GM18507 (cell line): Measurements from ENCODE around the gene ANXA4.
"Not testable (repeated sequence)": the region's sequence is repeated elsewhere in the genome, so short reads cannot be mapped to it uniquely, and the experiment has no call there.

Experiments used
- DNase-seq: peaks from one replicate; pipeline ENCODE4 v3.0.0; 2011; ENCODE audit warnings: low read depth; ENCODE audit not compliant: insufficient read length; ENCODE audit errors: extremely low spot score
- FAIRE-seq: peaks from 2 replicates; lab custom pipeline; 2011; peaks lifted over from hg19 to GRCh38; lab: Jason Lieb, UNC

The ANXA4 gene

GRCh38 chr2:69797836-69798289 lies 55.9 kb downstream of the ANXA4 start:
- DNase-seq (no peak), FAIRE-seq (no peak)

- no peak for DNase-seq
- no peak for FAIRE-seq
Measured at GRCh38 chr2:69798290-69798908, 56.5 kb downstream of the ANXA4 start.

- peak; percentile 77 for FAIRE-seq
- no peak for DNase-seq
Measured at GRCh38 chr2:69798909-69799526, 57.1 kb downstream of the ANXA4 start.

GRCh38 chr2:69801745-69802290 lies 59.9 kb downstream of the ANXA4 start:
- no peak for FAIRE-seq
- no peak for DNase-seq

- DNase-seq: not testable (repeated sequence)
- peak; percentile 83 for FAIRE-seq
Measured at GRCh38 chr2:69802781-69803367, 60.9 kb downstream of the ANXA4 start.

GRCh38 chr2:69804416-69804815 lies 62.5 kb downstream of the ANXA4 start:
- no peak for DNase-seq
- FAIRE-seq: no peak

- FAIRE-seq: no peak
Measured at GRCh38 chr2:69805887-69806286, 64.0 kb downstream of the ANXA4 start.

GRCh38 chr2:69807821-69808540 lies 66.0 kb downstream of the ANXA4 start:
- DNase-seq (no peak), FAIRE-seq (no peak)

More at GRCh38 chr2:69805887-69806286, 64.0 kb downstream of the ANXA4 start:
- no peak for DNase-seq

- no peak for FAIRE-seq
- DNase-seq: no peak
Measured at GRCh38 chr2:69810550-69810949, 68.6 kb downstream of the ANXA4 start.

- FAIRE-seq (no peak), DNase-seq (no peak)
Measured at GRCh38 chr2:69811018-69811417, 69.1 kb downstream of the ANXA4 start.

- DNase-seq (no peak), FAIRE-seq (no peak)
Measured at GRCh38 chr2:69811591-69811990, 69.7 kb downstream of the ANXA4 start.

GRCh38 chr2:69815717-69816116 lies 73.8 kb downstream of the ANXA4 start:
- FAIRE-seq: no peak
- no peak for DNase-seq

- FAIRE-seq (peak; percentile 99), DNase-seq (peak; percentile 53)
Measured at GRCh38 chr2:69816923-69817542, 75.1 kb downstream of the ANXA4 start.

- no peak for DNase-seq
- no peak for FAIRE-seq
Measured at GRCh38 chr2:69817729-69818501, 76.0 kb downstream of the ANXA4 start.

- DNase-seq: no peak
- FAIRE-seq: no peak
Measured at GRCh38 chr2:69827796-69828540, 86.0 kb downstream of the ANXA4 start.

- no peak for DNase-seq
Measured at GRCh38 chr2:69828938-69829255, 87.0 kb downstream of the ANXA4 start.

GRCh38 chr2:69829256-69830044 lies 87.5 kb downstream of the ANXA4 start, which contains the start of gene GMCL1:
Gene GMCL1 (plus strand): TSS chr2:69829660. CDS start chr2:69829893, 233 bp downstream.
- DNase-seq: peak; percentile 89
- FAIRE-seq: peak; percentile 96

More at GRCh38 chr2:69828938-69829255, 87.0 kb downstream of the ANXA4 start:
- no peak for FAIRE-seq
